Upper lobe of left lung (tissue), 6 donors: Measurements from ENCODE around the gene PTPN1. TPM values are rescaled to one million over a fixed set of nuclear protein-coding genes. Genes with fewer than 3 reads are reported as not detected.

Experiments used
- ATAC-seq, 2 donors: fragments of 200-7000 bp; cut with Tn5 transposase; one replicate each; pipeline ENCODE4 v1.9.1; 2022; ENCODE audit warnings: mild to moderate bottlenecking in 2 of 2, moderate library complexity in 2 of 2; ENCODE audit not compliant: low FRiP score in 2 of 2
- DNase-seq, 2 donors: peaks; one replicate each; pipeline ENCODE4 v3.0.0-alpha.2; 2019 to 2020
- H3K27ac ChIP-seq, 4 donors: fragments of 200-600 bp; sonication (generic); one replicate each; pipeline ENCODE4 v1.5.1; 2016 to 2019
- H3K27me3 ChIP-seq, 4 donors: fragments of 200-600 bp; sonication (generic); one replicate each; pipeline ENCODE4 v1.5.1; 2017 to 2019
- H3K36me3 ChIP-seq, 4 donors: fragments of 200-600 bp; sonication (generic); one replicate each; pipeline ENCODE4 v1.5.1; 2016 to 2019
- H3K4me1 ChIP-seq, 4 donors: fragments of 200-600 bp; sonication (generic); one replicate each; pipeline ENCODE4 v1.5.1; 2018 to 2019
- H3K4me3 ChIP-seq, 4 donors: fragments of 200-600 bp; sonication (generic); one replicate each; pipeline ENCODE4 v1.5.1; 2017 to 2019; ENCODE audit warnings: mild to moderate bottlenecking in 2 of 4, moderate library complexity in 1 of 4
- H3K9me3 ChIP-seq, 4 donors: fragments of 200-600 bp; sonication (generic); one replicate each; pipeline ENCODE4 v1.5.1; 2018 to 2019
- EP300 ChIP-seq, 4 donors: sonication (generic); formaldehyde crosslinking; IDR thresholded peaks; one replicate each; pipeline ENCODE4 v1.5.1; 2017; ENCODE audit warnings: antibody characterized with exemption in 4 of 4, control low read depth in 2 of 4
- POLR2A ChIP-seq, 4 donors: fragments of 450-650 bp; IDR thresholded peaks; one replicate each; pipeline ENCODE4 v1.5.1; 2016 to 2017; ENCODE audit warnings: antibody characterized with exemption in 4 of 4, mild to moderate bottlenecking in 2 of 4
- POLR2AphosphoS5 ChIP-seq, 2 donors: sonication (generic); formaldehyde crosslinking; IDR thresholded peaks; one replicate each; pipeline ENCODE4 v1.5.1; 2017; ENCODE audit warnings: antibody characterized with exemption in 2 of 2
- WGBS, 2 donors: methylation state at CpG; one replicate each; pipeline ENCODE4 v1.1.5; 2017 to 2018; 5-methylcytosine and 5-hydroxymethylcytosine counted together
- total RNA-seq, 6 donors: library from RNA; depleted of rRNA in 4 of 6; stranded (reverse); fragments of >200 nt in 4 of 6; gene quantifications; one replicate each; pipeline versions ENCODE4 v1.1.0 to v1.2.1, GENCODE V29; 2016 to 2021
- TF ChIP-seq, protein P1 (sequence below), 6 experiments: fragments of 450-650 bp in 4 of 6; fragments of 200-600 bp in 2 of 6; sonication (generic) in 2 of 6; IDR thresholded peaks; one replicate each; pipeline ENCODE4 v1.5.1; 2016 to 2019; ENCODE audit warnings: antibody characterized with exemption in 6 of 6
- donor health status: DM: no; HTN: no; CAD: no; lungs with moderate emphysema.
- donor health status: DM: no; HTN: yes; CAD: no; lungs with severe emphysema.

Gene PTPN1
- total RNA-seq, 6 donors from 2014 or later = 75.1 to 137 (median 96.1) TPM

DNA sequence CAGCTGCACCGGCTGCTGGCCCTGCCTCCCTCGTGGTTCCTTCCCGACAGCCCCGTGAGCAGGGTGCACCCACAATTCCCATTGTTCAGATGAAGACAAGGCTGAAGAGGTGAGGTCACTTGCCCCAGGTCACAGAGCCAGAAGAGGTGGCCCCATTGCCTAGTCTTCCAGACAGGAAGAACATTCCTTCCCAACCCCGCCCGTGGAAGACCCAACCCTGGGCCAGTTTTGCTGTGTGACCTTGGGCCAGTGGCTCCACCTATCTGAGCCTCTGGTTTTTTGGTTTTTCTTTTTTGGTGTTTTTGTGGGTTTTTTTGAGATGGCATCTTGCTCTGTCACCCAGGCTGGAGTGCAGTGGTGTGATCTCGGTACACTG is 119.5 kb downstream of the PTPN1 start:
- no peaks in the 10 kb centered on the region for H3K27me3 ChIP-seq
- WGBS, 2 donors = 72 to 75% methylated on average over 4 to 7 of the region's 7 CpGs
- H3K36me3 ChIP-seq = no peaks in the 10 kb centered on the region
- H3K9me3 ChIP-seq = no peaks in the 10 kb centered on the region
- H3K4me1 ChIP-seq = no peaks in the 10 kb centered on the region
- TF ChIP-seq EP300 (IDR thresholded peaks at IDR 0.05) (no peak), POLR2A (IDR thresholded peaks at IDR 0.05) (no peak), POLR2AphosphoS5 (IDR thresholded peaks at IDR 0.05) (no peak)
- TF ChIP-seq, protein P1, sequence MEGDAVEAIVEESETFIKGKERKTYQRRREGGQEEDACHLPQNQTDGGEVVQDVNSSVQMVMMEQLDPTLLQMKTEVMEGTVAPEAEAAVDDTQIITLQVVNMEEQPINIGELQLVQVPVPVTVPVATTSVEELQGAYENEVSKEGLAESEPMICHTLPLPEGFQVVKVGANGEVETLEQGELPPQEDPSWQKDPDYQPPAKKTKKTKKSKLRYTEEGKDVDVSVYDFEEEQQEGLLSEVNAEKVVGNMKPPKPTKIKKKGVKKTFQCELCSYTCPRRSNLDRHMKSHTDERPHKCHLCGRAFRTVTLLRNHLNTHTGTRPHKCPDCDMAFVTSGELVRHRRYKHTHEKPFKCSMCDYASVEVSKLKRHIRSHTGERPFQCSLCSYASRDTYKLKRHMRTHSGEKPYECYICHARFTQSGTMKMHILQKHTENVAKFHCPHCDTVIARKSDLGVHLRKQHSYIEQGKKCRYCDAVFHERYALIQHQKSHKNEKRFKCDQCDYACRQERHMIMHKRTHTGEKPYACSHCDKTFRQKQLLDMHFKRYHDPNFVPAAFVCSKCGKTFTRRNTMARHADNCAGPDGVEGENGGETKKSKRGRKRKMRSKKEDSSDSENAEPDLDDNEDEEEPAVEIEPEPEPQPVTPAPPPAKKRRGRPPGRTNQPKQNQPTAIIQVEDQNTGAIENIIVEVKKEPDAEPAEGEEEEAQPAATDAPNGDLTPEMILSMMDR (IDR thresholded peaks at IDR 0.05) = no peak
- ATAC-seq = no peak
- H3K4me3 ChIP-seq = no peak overlapping the region
- H3K27ac ChIP-seq = peak overlapping the region in 1 of 4 donors; percentile 23
- DNase-seq = no peak

DNA sequence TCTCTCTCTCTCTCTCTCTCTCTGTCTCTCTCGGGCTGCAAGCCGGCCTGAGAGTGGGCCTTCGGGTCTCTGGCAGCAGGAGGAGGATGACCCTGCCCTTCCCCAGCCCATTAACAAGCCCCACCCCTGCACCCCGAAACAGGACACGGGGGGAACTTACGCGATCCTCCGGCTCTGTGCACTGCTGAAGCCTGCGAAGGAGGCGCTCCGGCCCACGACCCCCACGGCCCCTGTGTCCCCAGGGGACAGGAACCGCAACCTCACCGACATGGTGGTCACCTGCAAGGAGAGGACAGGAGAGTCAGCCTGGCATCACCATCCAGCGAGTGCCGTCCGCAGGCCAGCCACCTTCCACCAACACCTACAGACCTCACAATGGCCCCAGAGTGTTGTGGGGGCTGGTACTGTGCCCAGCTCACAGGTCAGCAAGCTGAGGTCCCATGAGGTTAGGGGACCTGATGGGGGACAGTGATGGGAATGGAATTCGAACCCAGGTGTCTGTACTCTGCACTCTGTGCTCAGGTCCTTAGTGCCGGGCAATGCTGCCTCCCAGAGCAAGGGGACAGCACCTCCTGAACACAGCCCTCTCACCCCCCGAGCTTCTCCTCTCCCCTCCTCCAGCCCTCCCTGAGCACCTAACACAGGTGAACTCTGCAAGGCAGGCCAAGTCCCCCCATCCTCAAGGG is 120.5 kb downstream of the PTPN1 start:
- TF ChIP-seq EP300 (IDR thresholded peaks at IDR 0.05) = no peak
- TF ChIP-seq POLR2A (IDR thresholded peaks at IDR 0.05) = no peak
- TF ChIP-seq, protein P1 (IDR thresholded peaks at IDR 0.05) = no peak
- TF ChIP-seq POLR2AphosphoS5 (IDR thresholded peaks at IDR 0.05) = no peak
- no peaks in the 10 kb centered on the region for H3K9me3 ChIP-seq
- no peak for DNase-seq
- H3K27ac ChIP-seq = no peak overlapping the region
- H3K4me3 ChIP-seq = no peak overlapping the region
- WGBS, 2 donors = 91 to 93% methylated on average over 16 to 20 of the region's 21 CpGs
- no peak for ATAC-seq
- H3K27me3 ChIP-seq = no peaks in the 10 kb centered on the region
- no peaks in the 10 kb centered on the region for H3K36me3 ChIP-seq
- peaks cover 3 to 7% (median 5%) of the 10 kb centered on the region in 4 donors for H3K4me1 ChIP-seq

DNA sequence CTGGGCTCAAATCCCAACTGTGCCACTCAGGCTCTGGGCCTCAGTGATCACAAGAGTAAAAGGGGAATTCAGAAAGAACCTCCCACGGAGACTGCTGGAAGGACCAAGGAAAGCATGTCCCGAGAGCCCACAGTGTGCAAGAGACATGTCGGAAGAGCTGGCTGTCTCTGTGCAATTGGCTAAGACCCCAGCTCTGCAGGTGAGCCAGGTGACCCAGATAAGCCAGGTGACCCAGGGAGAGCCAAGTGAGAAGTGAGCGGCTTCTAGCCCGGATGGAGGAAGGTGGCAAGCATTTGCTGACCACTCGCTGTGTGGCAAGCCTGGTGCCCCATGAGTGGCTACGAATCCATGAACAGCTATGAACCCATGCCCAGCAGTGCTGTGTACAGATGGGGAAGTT is 122.1 kb downstream of the PTPN1 start:
- H3K27me3 ChIP-seq = no peaks in the 10 kb centered on the region
- WGBS, 2 donors = 93 to 95% methylated on average over 4 to 7 of the region's 7 CpGs
- H3K36me3 ChIP-seq = no peaks in the 10 kb centered on the region
- TF ChIP-seq EP300 (IDR thresholded peaks at IDR 0.05) (no peak), POLR2AphosphoS5 (IDR thresholded peaks at IDR 0.05) (no peak)
- TF ChIP-seq, protein P1 (IDR thresholded peaks at IDR 0.05) = no peak
- DNase-seq = no peak
- ATAC-seq = no peak
- peaks cover 16 to 22% (median 19%) of the 10 kb centered on the region in 4 donors for H3K4me1 ChIP-seq
- H3K9me3 ChIP-seq = no peaks in the 10 kb centered on the region
- no peak overlapping the region for H3K27ac ChIP-seq
- no peak overlapping the region for H3K4me3 ChIP-seq

DNA sequence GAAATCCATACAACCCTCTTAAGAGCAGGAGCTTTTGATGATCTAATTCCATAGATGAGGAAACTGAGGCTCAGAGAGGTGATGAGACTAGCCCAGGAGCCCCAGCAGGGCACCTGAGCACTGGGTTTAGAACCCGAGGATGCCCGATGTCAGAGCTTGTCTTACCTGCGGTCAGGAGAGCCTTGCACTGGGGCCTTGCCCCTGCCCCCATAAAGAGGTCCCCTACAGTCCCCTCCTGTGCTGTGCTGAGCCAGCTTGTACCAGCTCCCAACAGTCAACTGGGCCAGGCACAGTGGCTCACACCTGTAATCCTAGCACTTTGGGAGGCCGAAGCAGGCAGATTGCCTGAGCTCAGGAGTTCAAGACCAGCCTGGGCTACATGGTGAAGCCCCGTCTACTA is 122.5 kb downstream of the PTPN1 start:
- Histone ChIP-seq H3K36me3 (no peaks in the 10 kb centered on the region), H3K27me3 (no peaks in the 10 kb centered on the region), H3K9me3 (no peaks in the 10 kb centered on the region), H3K4me1 (peaks cover 17 to 26% (median 23%) of the 10 kb centered on the region in 4 donors), H3K27ac (no peak overlapping the region), H3K4me3 (no peak overlapping the region)
- TF ChIP-seq EP300 (IDR thresholded peaks at IDR 0.05) (no peak), POLR2AphosphoS5 (IDR thresholded peaks at IDR 0.05) (no peak)
- DNase-seq (no peak), ATAC-seq (no peak)
- whole genome bisulfite sequencing, 2 donors = 87 to 98% methylated on average over 3 to 5 of the region's 5 CpGs

DNA sequence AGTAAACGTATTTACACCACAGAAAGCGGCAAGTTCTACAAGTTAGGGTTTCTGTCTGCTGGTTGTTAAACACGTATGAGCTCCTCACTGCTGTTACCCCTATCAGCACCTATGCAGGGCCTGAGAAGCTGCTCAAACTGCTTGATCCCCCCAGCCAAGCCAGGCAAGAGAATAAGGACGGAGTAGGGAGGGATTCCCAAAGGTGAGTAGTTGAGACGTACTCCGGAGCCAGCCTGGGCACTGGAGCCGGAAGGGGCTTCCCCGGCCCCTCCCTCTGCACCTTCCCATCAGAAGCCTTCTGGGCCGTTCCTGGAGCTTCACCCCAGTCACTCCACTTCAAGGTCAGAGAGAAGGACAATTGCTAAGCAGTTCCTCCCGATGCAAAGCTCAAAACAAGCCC is 123.2 kb downstream of the PTPN1 start:
- ATAC-seq (no peak), DNase-seq (no peak)
- H3K36me3 ChIP-seq = no peaks in the 10 kb centered on the region
- no peak for TF ChIP-seq POLR2AphosphoS5 (IDR thresholded peaks at IDR 0.05)
- no peak for TF ChIP-seq EP300 (IDR thresholded peaks at IDR 0.05)
- TF ChIP-seq, protein P1 (IDR thresholded peaks at IDR 0.05) = no peak
- no peak for TF ChIP-seq POLR2A (IDR thresholded peaks at IDR 0.05)
- 71 to 87% methylated on average over 10 of the region's 10 CpGs for WGBS, 2 donors
- no peak overlapping the region for H3K4me3 ChIP-seq
- H3K27ac ChIP-seq = no peak overlapping the region
- H3K4me1 ChIP-seq = peaks cover 18 to 27% (median 23%) of the 10 kb centered on the region in 4 donors
- no peaks in the 10 kb centered on the region for H3K9me3 ChIP-seq
- no peaks in the 10 kb centered on the region for H3K27me3 ChIP-seq
